HepG2 (cell line): ENCODE data around the gene MTIF3. TPM values are rescaled to one million over a fixed set of nuclear protein-coding genes. Genes with fewer than 3 reads are reported as not detected.

Source experiments
- ARID3A ChIP-seq: IDR thresholded peaks from 2 replicates; pipeline ENCODE4 v1.6.1; 2012; ENCODE audit warnings: low read depth, low read length, improper control_type of control experiment
- CEBPG ChIP-seq: IDR thresholded peaks from 2 replicates; pipeline ENCODE4 v1.6.1; 2016
- CREBL2 ChIP-seq: sonication (generic); formaldehyde crosslinking; IDR thresholded peaks from 2 replicates; pipeline ENCODE4 v1.8.1; 2023; ENCODE audit warnings: missing genetic modification reagents, mild to moderate bottlenecking, borderline replicate concordance
- E2F1 ChIP-seq: sonication (generic); formaldehyde crosslinking; IDR thresholded peaks from 2 replicates; pipeline ENCODE4 v1.5.0; 2020; ENCODE audit warnings: missing genetic modification reagents
- MTA3 ChIP-seq: sonication (generic); formaldehyde crosslinking; IDR thresholded peaks from 2 replicates; pipeline ENCODE4 v1.4.0; 2020; ENCODE audit warnings: missing genetic modification reagents
- NR2C2 ChIP-seq: sonication (generic); formaldehyde crosslinking; IDR thresholded peaks from 2 replicates; pipeline ENCODE4 v1.4.0; 2020; ENCODE audit warnings: missing genetic modification reagents, mild to moderate bottlenecking, moderate library complexity, borderline replicate concordance
- RFXAP ChIP-seq: sonication (generic); formaldehyde crosslinking; IDR thresholded peaks from 2 replicates; pipeline ENCODE4 v1.4.0; 2020; ENCODE audit warnings: missing genetic modification reagents, borderline replicate concordance
- RXRA ChIP-seq: sonication (generic); formaldehyde crosslinking; IDR thresholded peaks from 2 replicates; pipeline ENCODE4 v1.5.1; 2020; ENCODE audit warnings: missing genetic modification reagents
- SP2 ChIP-seq: sonication (generic); formaldehyde crosslinking; IDR thresholded peaks from 2 replicates; pipeline ENCODE4 v1.5.1; 2020; ENCODE audit warnings: mild to moderate bottlenecking, missing genetic modification reagents
- TBL1XR1 ChIP-seq: fragments of 150-350 bp; IDR thresholded peaks from 2 replicates; pipeline ENCODE4 v1.6.1; 2014; ENCODE audit warnings: borderline replicate concordance, low read length; ENCODE audit not compliant: partially characterized antibody
- TCF7 ChIP-seq: sonication (generic); IDR thresholded peaks from 2 replicates; pipeline ENCODE4 v1.6.1; 2016; ENCODE audit warnings: antibody characterized with exemption, low read depth
- ZBTB21 ChIP-seq: sonication (generic); formaldehyde crosslinking; IDR thresholded peaks from 2 replicates; pipeline ENCODE4 v1.4.0; 2020; ENCODE audit warnings: missing genetic modification reagents
- ZBTB38 ChIP-seq: sonication (generic); formaldehyde crosslinking; IDR thresholded peaks from 2 replicates; pipeline ENCODE4 v1.5.1; 2020; ENCODE audit warnings: mild to moderate bottlenecking, missing genetic modification reagents
- ZBTB39 ChIP-seq: sonication (generic); formaldehyde crosslinking; IDR thresholded peaks from 2 replicates; pipeline ENCODE4 v1.5.0; 2020; ENCODE audit warnings: missing genetic modification reagents
- ZBTB8A ChIP-seq: sonication (generic); formaldehyde crosslinking; IDR thresholded peaks from 2 replicates; pipeline ENCODE4 v1.4.0; 2020; ENCODE audit warnings: mild to moderate bottlenecking, low read depth, missing genetic modification reagents, borderline replicate concordance
- ZFP41 ChIP-seq: sonication (generic); formaldehyde crosslinking; IDR thresholded peaks from 2 replicates; pipeline ENCODE4 v1.4.0; 2020; ENCODE audit warnings: mild to moderate bottlenecking, missing genetic modification reagents, borderline replicate concordance
- ZNF143 ChIP-seq: sonication (generic); formaldehyde crosslinking; IDR thresholded peaks from 2 replicates; pipeline ENCODE4 v1.4.0; 2020; ENCODE audit warnings: missing genetic modification reagents
- ZNF234 ChIP-seq: sonication (generic); formaldehyde crosslinking; conservative IDR thresholded peaks from 2 replicates; pipeline ENCODE4 v1.5.1; 2020; ENCODE audit warnings: mild to moderate bottlenecking, missing genetic modification reagents
- ZNF251 ChIP-seq: sonication (generic); formaldehyde crosslinking; IDR thresholded peaks from 2 replicates; pipeline ENCODE4 v1.9.0; 2021; ENCODE audit warnings: mild to moderate bottlenecking, missing genetic modification reagents
- ZNF350 ChIP-seq: sonication (generic); formaldehyde crosslinking; IDR thresholded peaks from 2 replicates; pipeline ENCODE4 v1.4.0; 2020; ENCODE audit warnings: mild to moderate bottlenecking, low read depth, missing genetic modification reagents, borderline replicate concordance
- ZNF614 ChIP-seq: IDR thresholded peaks from 2 replicates; pipeline ENCODE4 v1.6.1; 2018; ENCODE audit warnings: missing biosample characterization, missing genetic modification reagents, inconsistent platforms, borderline replicate concordance
- ZNF7 ChIP-seq: IDR thresholded peaks from 2 replicates; pipeline ENCODE4 v1.6.1; 2016; ENCODE audit warnings: missing biosample characterization, missing genetic modification reagents
- ZNF703 ChIP-seq: sonication (generic); formaldehyde crosslinking; IDR thresholded peaks from 2 replicates; pipeline ENCODE4 v1.5.1; 2020; ENCODE audit warnings: missing genetic modification reagents, mild to moderate bottlenecking, moderate library complexity, borderline replicate concordance
- ZNF747 ChIP-seq: sonication (generic); formaldehyde crosslinking; IDR thresholded peaks from 2 replicates; pipeline ENCODE4 v1.8.1; 2023; ENCODE audit warnings: missing genetic modification reagents, mild to moderate bottlenecking, borderline replicate concordance
- ZSCAN9 ChIP-seq: IDR thresholded peaks from 2 replicates; pipeline ENCODE4 v1.6.1; 2016; ENCODE audit warnings: borderline replicate concordance
- polyA plus RNA-seq, 8 experiments: library from polyadenylated mRNA; depleted of rRNA in 3 of 8; stranded (reverse) in 7 of 8; unstranded in 1 of 8; fragments of >200 nt; fragmentation: Illumina TruSeq in 4 of 8; extraction: Trizol in 4 of 8; gene quantifications; 2 replicates each; pipeline versions ENCODE4 v1.2.1 to v1.2.3, GENCODE V29; 2011 to 2016; ENCODE audit warnings: low read depth in 4 of 8, missing spikeins in 1 of 8, mixed read lengths in 1 of 8; ENCODE audit not compliant: insufficient read depth in 1 of 8
- total RNA-seq, 5 experiments: library from RNA; depleted of rRNA; stranded (reverse); fragments of >200 nt; fragmentation: Illumina TruSeq; extraction: Trizol; gene quantifications; 2 replicates each; pipeline ENCODE4 v1.2.3, GENCODE V29; 2016; ENCODE audit warnings: low read depth in 1 of 5

MTIF3 gene
- total and polyA plus RNA-seq, 2 of the 13 experiments (the other 11 are each of a cell fraction or from before 2014, with no cell fraction given) = 33.7 to 40.6 TPM

GRCh38 chr13:27449936-27450828 is at the start of gene MTIF3 (continued):
- peak; percentile 76; the same call in 1 of the 2 replicates for TF ChIP-seq RFXAP (CRISPR knock-in tag)
- TF ChIP-seq ZNF614 (CRISPR knock-in tag) = no peak
- TF ChIP-seq ZBTB38 (CRISPR knock-in tag) = no peak; the same call in none of the 2 replicates
- no peak for TF ChIP-seq ZNF251 (CRISPR knock-in tag)
- 0 out of 2 replicates have a peak, but pooled peaks have one; percentile 66 for TF ChIP-seq ZBTB39
- TF ChIP-seq ZNF7 (CRISPR knock-in tag) = no peak
- peak; percentile 82; the same call in 1 of the 2 replicates for TF ChIP-seq CREBL2 (CRISPR knock-in tag)
- no peak for TF ChIP-seq ZNF747 (CRISPR knock-in tag)
- TF ChIP-seq ARID3A = no peak
- peak; percentile 72; the same call in 1 of the 2 replicates for TF ChIP-seq ZFP41
- peak; percentile 68 for TF ChIP-seq RXRA (CRISPR knock-in tag)
- no peak for TF ChIP-seq ZBTB8A (CRISPR knock-in tag)
- peak; percentile 65 for TF ChIP-seq ZNF143 (CRISPR knock-in tag)
- 0 out of 2 replicates have a peak, but pooled peaks have one; percentile 47 for TF ChIP-seq ZNF234 (CRISPR knock-in tag)
- TF ChIP-seq ZSCAN9 (CRISPR knock-in tag) = peak; percentile 68; the same call in 1 of the 2 replicates
- TF ChIP-seq ZNF703 = no peak
- no peak for TF ChIP-seq ZBTB21 (CRISPR knock-in tag)
- TF ChIP-seq MTA3 = no peak
- no peak for TF ChIP-seq TCF7
- peak; percentile 94 for TF ChIP-seq NR2C2 (CRISPR knock-in tag)
- TF ChIP-seq CEBPG = peak; percentile 23; the same call in 1 of the 2 replicates
- TF ChIP-seq E2F1 (CRISPR knock-in tag) = peak; percentile 68
- TF ChIP-seq SP2 (CRISPR knock-in tag) = peak; percentile 46; the same call in 1 of the 2 replicates
- no peak for TF ChIP-seq TBL1XR1
- TF ChIP-seq ZNF350 (CRISPR knock-in tag) = peak; percentile 88
